Mononuclear cell (primary cell): ENCODE data around the gene GDF2. TPM values are rescaled to one million over a fixed set of nuclear protein-coding genes. Genes with fewer than 3 reads are reported as not detected.

ENCODE experiments used
- H3K27me3 ChIP-seq: 2 replicates; pipeline ENCODE4 v1.6.0; 2011; ENCODE audit warnings: low read length, control low read depth; ENCODE audit not compliant: insufficient read depth
- H3K4me1 ChIP-seq: 2 replicates; pipeline ENCODE4 v1.5.1; 2011; ENCODE audit warnings: mild to moderate bottlenecking, low read length, control low read depth; ENCODE audit not compliant: insufficient read depth
- H3K4me3 ChIP-seq: 2 replicates; pipeline ENCODE4 v1.5.1; 2011; ENCODE audit warnings: mild to moderate bottlenecking, low read length, moderate library complexity
- H3K9me3 ChIP-seq: 2 replicates; pipeline ENCODE4 v1.5.1; 2011; ENCODE audit warnings: low read depth, mild to moderate bottlenecking, control low read depth, low read length
- total RNA-seq: library from RNA; depleted of rRNA; stranded (reverse); fragments of >200 nt; gene quantifications from one replicate; pipeline ENCODE4 v1.2.3, GENCODE V29; 2012

GDF2 gene
- total RNA-seq, 1 donor: not detected

- Histone ChIP-seq H3K27me3 (no peaks in the 10 kb centered on the region), H3K4me3 (no peak overlapping the region), H3K9me3 (no peaks in the 10 kb centered on the region), H3K4me1 (no peaks in the 10 kb centered on the region)
Observed at GRCh38 chr10:47369251-47369894, 47.1 kb downstream of the GDF2 start.

- Histone ChIP-seq H3K4me3 (no peak overlapping the region), H3K4me1 (no peaks in the 10 kb centered on the region), H3K9me3 (no peaks in the 10 kb centered on the region), H3K27me3 (no peaks in the 10 kb centered on the region)
Observed at GRCh38 chr10:47370015-47370767, 47.9 kb downstream of the GDF2 start.

GRCh38 chr10:47370878-47371277, 48.6 kb downstream of the GDF2 start:
- Histone ChIP-seq H3K27me3 (no peaks in the 10 kb centered on the region), H3K4me3 (no peak overlapping the region), H3K4me1 (no peaks in the 10 kb centered on the region), H3K9me3 (no peaks in the 10 kb centered on the region)

GRCh38 chr10:47371629-47372485, 49.6 kb downstream of the GDF2 start:
- no peak overlapping the region for H3K4me3 ChIP-seq
- no peaks in the 10 kb centered on the region for H3K4me1 ChIP-seq
- H3K27me3 ChIP-seq: no peaks in the 10 kb centered on the region
- H3K9me3 ChIP-seq: no peaks in the 10 kb centered on the region

- Histone ChIP-seq H3K27me3 (peaks cover 3% of the 10 kb centered on the region), H3K4me3 (no peak overlapping the region), H3K9me3 (no peaks in the 10 kb centered on the region), H3K4me1 (no peaks in the 10 kb centered on the region)
Observed at GRCh38 chr10:47372726-47373125, 50.5 kb downstream of the GDF2 start.

- Histone ChIP-seq H3K9me3 (no peaks in the 10 kb centered on the region), H3K4me3 (no peak overlapping the region), H3K27me3 (peaks cover 3% of the 10 kb centered on the region), H3K4me1 (no peaks in the 10 kb centered on the region)
Observed at GRCh38 chr10:47374611-47375536, 52.6 kb downstream of the GDF2 start.

- H3K27me3 ChIP-seq: peaks cover 3% of the 10 kb centered on the region
- H3K4me3 ChIP-seq: no peak overlapping the region
- H3K4me1 ChIP-seq: no peaks in the 10 kb centered on the region
- H3K9me3 ChIP-seq: no peaks in the 10 kb centered on the region
Observed at GRCh38 chr10:47376522-47377220, 54.4 kb downstream of the GDF2 start.

Other genes starting within 250 kb of the GDF2 start
- gene GDF10, start 22.3 kb upstream of the GDF2 start, total RNA-seq: not detected
- gene RBP3, start 25.9 kb downstream of the GDF2 start, total RNA-seq: not detected
- gene ZNF488, start 61.8 kb downstream of the GDF2 start, total RNA-seq: not detected
- 0.31 TPM for gene ANXA8, start 161.7 kb downstream of the GDF2 start, total RNA-seq
- not detected for gene FAM25G, start 169.2 kb downstream of the GDF2 start, total RNA-seq
- gene AGAP9, start 201.2 kb downstream of the GDF2 start, total RNA-seq: 10.6 TPM